ENCODE results near the gene YIF1A.
A peak's percentile ranks its signal among the peaks of the same experiment; 100 is the strongest.
"Not testable (repeated sequence)": the region's sequence is repeated elsewhere in the genome, so short reads cannot be mapped to it uniquely, and the experiment has no call there.

The YIF1A gene

GRCh38 chr11:66311965-66312548 is 23.1 kb upstream of the YIF1A start:
- FAIRE-seq (peak; percentile 48), DNase-seq (ENCODE audit: low spot score) (peak; percentile 85)

DNA sequence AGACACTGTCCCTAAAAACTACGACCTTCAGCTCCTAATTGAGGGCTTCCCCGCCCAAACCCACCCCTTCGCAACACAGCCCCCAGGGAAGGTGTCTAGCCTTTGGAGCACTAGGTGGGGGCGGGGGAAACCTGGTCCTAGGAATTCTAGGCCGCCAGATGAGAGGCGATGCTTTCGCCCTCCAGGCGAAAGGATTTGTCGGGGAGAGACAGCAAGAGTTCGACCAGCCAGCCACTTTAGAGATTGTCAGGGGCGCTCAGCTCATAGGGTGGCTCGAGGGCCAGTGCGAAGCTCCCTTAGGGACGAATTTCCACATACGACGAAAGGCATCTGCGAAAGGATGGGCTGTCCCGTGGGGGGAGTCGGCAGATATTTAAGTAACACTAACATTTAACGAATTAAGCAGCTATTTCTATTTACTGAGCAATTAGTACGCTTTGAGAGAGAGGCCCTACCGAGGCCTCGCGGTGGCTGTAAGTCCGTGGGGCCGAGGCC is 22.6 kb upstream of the YIF1A start:
- DNase-seq (ENCODE audit: low spot score) (no peak), FAIRE-seq (no peak)

GRCh38 chr11:66310803-66311440 is 22.0 kb upstream of the YIF1A start:
- DNase-seq (ENCODE audit: low spot score); FAIRE-seq: not testable (repeated sequence)

DNA sequence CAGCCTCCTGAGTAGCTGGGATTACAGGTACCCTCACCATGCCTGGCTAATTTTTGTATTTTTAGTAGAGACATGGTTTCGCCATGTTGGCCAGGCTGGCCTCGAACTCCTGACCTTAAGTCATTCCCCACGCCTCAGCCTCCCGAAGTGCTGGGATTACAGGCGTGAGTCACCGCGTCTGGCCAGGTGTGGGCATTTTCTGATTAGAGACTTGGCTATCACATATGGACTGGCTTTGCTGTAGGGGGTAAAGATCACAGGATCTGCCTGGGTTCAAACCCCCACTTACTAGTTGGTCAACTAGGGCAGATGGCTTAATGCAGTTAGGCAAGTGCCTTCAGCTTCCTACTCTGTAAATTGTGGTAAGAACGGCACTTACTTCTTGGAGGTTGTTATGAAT is 21.4 kb upstream of the YIF1A start:
- FAIRE-seq, result no peak

GRCh38 chr11:66309475-66309874 is 20.5 kb upstream of the YIF1A start:
- DNase-seq (ENCODE audit: low spot score) (no peak), FAIRE-seq (no peak)

More for the DNA sequence above, 21.4 kb upstream of the YIF1A start:
- DNase-seq (ENCODE audit: low spot score), result no peak

DNA sequence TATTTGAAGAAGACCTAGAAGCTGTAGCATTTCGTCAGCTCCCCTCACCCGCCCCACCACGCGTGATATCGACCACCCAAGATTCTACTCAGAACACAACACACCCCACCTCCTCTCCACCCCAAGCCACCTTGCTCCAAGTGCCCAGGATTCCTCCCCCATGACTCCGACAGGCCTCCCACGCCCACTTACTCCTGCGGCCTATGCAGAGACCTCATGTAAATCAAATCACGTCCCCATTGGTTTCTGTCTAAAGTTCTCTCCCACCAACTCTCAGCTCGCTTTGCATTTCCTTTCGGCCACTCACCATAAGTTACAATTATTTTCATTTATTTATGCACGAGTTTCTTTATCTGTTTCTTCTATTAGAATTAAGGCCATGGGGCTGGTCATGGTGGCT is 13.7 kb upstream of the YIF1A start:
- FAIRE-seq, result no peak
- DNase-seq (ENCODE audit: low spot score), result no peak

DNA sequence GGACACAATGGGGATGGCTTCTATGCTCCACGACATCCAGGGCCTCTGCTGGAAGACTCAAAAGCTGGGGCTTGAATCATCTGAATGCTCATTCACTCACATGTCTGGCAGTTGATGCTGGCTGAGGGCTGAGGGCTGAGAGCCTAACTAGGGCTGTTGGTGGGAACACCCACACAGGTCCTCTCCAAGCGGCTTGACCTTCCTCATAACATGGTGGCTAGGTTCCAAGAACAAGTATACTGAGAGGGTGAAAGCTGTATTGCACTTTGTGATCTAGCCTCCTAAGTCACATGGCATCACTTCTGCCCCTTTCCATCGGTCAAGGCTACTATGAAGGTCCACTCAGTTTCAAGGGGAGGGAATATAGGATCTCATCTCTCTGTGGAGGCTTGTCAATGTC is 10.2 kb upstream of the YIF1A start:
- no peak for FAIRE-seq
- DNase-seq (ENCODE audit: low spot score), result no peak

- FAIRE-seq, result no peak
Measured at GRCh38 chr11:66297610-66298009, 8.7 kb upstream of the YIF1A start.

DNA sequence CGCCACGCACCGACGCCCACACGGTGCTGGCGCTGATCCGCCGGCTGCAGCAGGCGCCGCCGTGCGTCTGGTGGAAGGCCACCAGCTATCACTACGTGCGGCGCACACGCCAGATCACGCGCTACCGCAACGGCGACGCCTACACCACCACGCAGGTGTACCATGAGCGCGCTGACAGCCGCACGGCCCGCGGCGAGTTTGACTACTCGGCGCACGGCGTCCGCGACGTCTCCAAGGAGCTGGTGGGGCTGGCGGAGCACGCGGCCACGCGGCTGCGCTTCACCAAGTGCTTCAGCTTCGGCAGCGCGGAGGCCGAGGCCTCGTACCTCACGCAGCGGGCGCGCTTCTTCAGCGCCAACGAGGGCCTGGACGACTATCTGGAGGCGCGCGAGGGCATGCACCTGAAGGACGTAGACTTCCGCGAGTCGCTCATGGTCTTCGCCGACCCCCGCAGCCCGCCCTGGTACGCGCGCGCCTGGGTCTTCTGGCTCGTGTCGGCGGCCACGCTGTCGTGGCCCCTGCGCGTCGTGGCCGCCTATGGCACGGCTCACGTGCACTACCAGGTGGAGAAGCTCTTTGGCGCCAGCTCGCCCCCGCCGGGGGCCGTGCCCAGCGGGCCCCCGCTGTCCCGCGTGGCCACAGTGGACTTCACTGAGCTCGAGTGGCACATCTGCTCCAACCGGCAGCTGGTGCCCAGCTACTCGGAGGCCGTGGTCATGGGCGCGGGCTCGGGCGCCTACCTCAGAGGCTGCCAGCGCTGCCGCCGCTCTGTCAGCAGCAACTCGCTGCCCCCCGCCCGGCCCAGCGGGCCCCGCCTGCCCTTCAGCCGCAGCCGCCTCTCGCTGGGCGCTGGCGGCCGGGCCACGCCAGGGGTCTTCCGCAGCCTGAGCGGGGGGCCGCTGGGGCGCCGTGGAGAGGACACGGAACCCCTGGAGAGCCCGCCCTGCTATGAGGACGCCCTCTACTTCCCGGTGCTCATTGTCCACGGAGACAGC is 6.0 kb upstream of the YIF1A start:
- FAIRE-seq (no peak), DNase-seq (ENCODE audit: low spot score) (no peak)

More at GRCh38 chr11:66297610-66298009, 8.7 kb upstream of the YIF1A start:
- DNase-seq (ENCODE audit: low spot score), result no peak

DNA sequence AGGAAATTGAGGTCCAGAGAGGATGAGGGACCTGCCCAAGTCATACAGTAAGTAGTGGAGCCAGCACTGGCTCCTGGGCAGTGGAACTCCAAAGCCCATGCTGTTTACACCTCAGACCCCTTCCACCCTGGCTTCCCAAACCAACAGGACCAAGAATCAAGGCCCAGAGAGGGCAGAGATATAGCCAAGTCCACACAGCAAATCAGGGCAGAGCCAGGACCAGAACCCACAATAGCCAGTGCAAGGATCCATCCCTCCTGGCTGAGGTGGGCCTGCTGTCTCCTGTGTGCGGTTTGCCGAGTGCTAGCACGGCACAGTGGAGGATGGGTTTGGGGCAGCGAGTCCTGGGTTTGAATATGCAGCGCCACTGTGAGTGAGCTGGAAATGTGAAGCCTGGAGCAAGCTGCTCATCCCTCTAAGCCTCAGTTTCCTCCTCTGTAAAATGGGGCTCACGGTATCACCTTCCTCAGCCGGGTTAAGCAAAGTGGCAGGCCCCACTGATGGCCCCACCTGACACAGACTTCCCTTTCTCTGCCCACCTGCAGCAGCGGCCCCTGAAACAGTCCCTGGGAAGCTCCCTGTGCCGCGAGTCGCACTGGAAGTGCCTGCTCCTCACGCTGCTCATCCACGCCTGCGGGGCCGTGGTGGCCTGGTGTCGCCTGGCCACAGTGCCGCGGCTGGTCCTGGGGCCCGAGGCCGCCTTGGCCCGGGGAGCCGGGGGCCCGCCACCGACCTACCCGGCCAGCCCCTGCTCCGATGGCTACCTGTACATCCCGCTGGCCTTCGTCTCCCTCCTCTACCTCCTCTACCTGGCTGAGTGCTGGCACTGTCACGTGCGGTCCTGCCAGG is 5.1 kb upstream of the YIF1A start:
- DNase-seq (ENCODE audit: low spot score) (no peak), FAIRE-seq (no peak)

GRCh38 chr11:66293352-66293751 is 4.4 kb upstream of the YIF1A start:
- FAIRE-seq (no peak), DNase-seq (ENCODE audit: low spot score) (no peak)

DNA sequence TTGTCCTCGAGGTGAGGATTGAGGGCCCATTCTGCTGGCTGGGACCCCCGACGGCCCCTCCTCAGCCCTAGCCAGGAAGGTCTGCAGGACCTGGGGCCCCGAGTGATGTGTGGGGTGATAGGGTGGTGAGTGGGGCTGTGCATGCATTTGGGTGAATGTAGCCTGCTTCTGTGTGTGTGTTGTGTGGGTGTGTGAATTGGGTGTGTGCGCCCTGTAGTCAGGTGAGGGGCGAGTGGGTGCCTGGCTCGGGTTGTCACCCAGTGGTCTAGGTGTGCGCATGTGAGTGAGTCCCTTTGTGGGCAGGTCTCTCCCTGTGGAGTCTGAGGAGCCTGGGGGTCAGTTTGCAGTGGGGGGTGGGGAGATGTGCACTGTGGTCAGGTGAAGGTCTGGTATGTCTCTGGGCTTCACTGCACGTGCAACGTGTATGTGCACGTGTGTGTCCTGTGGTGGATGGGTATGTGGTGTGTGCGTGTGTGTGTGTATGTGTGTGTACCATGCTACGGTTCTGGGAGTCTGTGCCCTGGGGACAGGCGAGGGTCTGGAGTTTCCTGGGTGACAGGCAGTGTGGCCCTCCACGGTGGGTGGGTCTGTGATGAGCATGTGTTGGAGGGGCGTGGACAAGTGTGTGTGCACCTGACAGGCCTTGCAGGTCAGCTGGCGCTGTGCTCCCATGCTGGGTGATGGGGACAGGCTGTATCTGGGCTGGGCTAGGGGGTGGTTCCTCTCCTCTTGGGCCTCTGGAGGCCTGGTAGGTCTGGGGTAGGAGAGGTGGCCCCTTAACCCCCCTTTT is 3.8 kb upstream of the YIF1A start:
- DNase-seq (ENCODE audit: low spot score) (no peak), FAIRE-seq (peak; percentile 79)

DNA sequence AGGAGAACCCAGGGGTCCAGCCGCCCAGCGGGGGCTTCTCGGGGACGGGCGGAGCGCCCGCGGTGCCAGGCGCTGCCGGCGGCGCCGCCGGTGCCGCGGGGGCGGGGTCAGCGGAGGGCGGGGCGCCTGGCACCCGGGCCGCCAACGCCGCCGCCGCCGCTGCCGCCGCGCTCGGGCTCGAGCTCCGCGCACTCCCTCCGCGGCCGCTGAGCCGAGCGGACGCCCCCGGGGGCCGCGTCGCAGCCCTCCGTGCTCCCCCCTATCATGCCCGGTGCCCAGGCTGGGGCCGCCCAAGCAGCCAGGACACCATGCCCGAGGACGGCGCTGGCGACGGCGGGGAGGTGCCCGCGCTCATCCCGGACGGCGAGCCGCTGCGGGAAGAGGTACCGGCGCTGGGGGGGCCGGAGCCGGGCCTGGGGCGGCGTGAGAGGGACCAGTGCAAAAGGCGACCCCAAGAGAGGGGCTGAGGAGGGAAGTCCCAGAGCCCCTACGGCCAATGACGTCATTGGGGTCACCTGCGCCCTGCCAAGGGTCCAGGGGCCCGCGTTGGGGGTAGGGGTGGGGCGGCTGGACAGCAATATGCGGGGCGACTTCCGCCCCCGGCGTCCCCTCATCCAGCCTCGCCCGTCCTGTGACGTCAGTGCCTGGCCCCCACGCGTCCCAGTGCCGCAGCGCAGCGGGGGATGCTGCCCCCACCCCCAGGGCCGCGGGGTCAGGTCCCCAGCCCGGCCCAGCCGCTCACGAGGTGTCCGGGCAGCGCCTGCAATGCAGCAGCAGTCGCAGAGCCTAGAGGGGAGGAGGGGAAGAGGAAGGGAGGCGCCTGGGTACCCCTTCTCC is 3.0 kb upstream of the YIF1A start, which contains the start of gene TMEM151A:
Gene TMEM151A, plus strand, starts transcription at position 189 of the 837 bp plus-strand sequence. Its CDS starts 120 bp downstream, at position 309.
- FAIRE-seq, result no peak
- peak; percentile 48 for DNase-seq (ENCODE audit: low spot score)

GRCh38 chr11:66291303-66291705 is 2.4 kb upstream of the YIF1A start:
- no peak for DNase-seq (ENCODE audit: low spot score)
- FAIRE-seq, result no peak

GRCh38 chr11:66290330-66290621 is 1.3 kb upstream of the YIF1A start:
- FAIRE-seq (no peak), DNase-seq (ENCODE audit: low spot score) (no peak)

DNA sequence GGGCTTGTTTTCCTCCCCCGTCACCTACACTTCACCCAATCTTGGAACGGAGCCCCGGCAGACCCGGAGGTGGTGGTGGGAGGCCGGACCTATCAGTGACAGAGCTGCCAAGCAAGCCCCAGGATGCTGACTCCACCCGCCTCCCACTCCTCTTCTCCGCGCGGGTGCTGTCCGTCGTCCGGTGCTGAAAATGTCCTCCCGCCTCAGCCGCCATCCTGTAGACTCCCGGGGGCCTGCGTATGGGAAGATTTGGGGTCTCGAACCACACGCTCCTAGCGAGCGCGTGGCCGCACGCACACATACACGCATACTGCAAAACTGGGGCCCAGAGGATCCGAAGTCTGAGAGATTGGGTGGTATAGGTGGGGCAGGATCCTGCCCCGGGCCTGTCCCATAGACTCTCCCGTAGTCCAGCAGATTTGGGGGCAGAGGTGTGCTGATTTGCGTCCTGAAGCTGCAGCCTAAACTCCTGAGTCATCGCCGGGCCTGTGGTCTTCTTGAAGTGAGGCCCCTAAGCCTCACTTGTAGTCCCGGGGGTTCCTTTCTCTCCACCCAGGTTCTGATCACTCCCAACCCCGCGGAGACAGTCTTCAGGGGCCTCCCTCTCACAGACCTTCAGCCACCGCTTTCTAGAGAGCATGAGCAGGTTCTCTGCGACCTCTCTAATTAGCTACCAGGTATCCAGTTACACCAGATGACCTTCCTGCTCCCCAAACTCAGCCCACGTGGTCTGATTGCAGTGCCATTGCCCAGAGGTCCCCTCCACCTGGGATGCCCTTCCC is 796 bp upstream of the YIF1A start:
- peak; percentile 78 for DNase-seq (ENCODE audit: low spot score)
- FAIRE-seq, result no peak

DNA sequence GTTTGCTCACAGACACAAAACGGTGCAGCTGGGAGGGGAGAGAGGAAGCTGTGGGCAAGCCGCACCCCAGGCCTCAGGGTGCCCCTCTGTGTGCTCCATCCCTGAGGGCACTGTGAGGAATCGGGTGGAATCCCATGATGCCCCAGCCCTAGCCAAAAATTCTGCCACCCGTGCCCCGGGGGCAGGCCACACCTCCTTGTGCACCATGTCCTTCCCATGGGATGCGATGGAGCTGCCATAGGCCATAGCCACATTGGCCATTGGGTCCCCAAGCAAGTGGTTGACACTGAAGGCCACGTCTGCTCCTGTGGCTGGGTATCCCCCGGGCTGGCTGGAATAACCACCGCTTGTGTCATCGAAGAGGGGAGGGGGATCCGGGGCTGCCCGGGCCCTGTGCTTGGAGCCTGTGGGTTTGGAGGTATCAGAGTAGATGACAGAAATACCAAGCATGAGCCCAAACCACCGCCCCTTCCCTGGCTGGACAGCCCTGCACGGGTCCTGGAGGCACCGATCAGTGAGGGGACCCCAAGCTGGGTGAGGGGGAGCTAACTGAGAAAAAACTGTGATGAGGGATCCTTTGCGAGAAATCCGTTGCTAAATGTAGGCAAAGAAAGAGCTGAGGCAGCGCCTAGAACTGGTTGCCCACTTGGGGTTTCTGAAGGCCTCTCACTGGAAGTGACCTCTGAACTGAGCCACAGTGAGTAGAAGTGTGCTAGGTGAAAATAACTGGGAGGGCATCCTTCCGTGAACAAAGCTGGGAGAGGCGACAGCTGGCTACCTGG is 863 bp downstream of the YIF1A start:
- FAIRE-seq (no peak), DNase-seq (ENCODE audit: low spot score) (no peak)

All from urothelium cell line (cell line).